K562 (cell line): ENCODE data around the gene CTSV. TPM values are rescaled to one million over a fixed set of nuclear protein-coding genes. Genes with fewer than 3 reads are reported as not detected.
A peak's percentile ranks its signal among the peaks of the same experiment; 100 is the strongest.

ENCODE experiments used
- ARID3B ChIP-seq: fragments of 250-450 bp; sonication (Bioruptor Pico); IDR thresholded peaks from 2 replicates; pipeline ENCODE4 v1.4.0; 2020; ENCODE audit warnings: borderline replicate concordance
- CGGBP1 ChIP-seq: fragments of 250-450 bp; sonication (Bioruptor Pico); IDR thresholded peaks from 2 replicates; pipeline ENCODE4 v1.9.0; 2021; ENCODE audit warnings: mild to moderate bottlenecking
- COPS2 ChIP-seq: fragments of 450-650 bp; conservative IDR thresholded peaks from 2 replicates; pipeline ENCODE4 v1.6.1; 2016; ENCODE audit warnings: mild to moderate bottlenecking, moderate library complexity
- KDM1A ChIP-seq, 2 experiments: fragments of 450-650 bp; IDR thresholded peaks; 2 replicates each; pipeline ENCODE4 v1.6.1; 2016; ENCODE audit warnings: mild to moderate bottlenecking in 2 of 2
- NFE2L1 ChIP-seq: fragments of 450-650 bp; IDR thresholded peaks from 2 replicates; pipeline ENCODE4 v1.6.1; 2016; ENCODE audit warnings: missing genetic modification characterization, low read depth, mild to moderate bottlenecking, missing compliant biosample characterization, moderate library complexity, borderline replicate concordance
- RAD51 ChIP-seq: fragments of 450-650 bp; IDR thresholded peaks from 2 replicates; pipeline ENCODE4 v1.7.1; 2016; ENCODE audit warnings: low read depth, mild to moderate bottlenecking, borderline replicate concordance
- SMAD2 ChIP-seq: fragments of 150-350 bp; IDR thresholded peaks from 2 replicates; pipeline ENCODE4 v1.6.1; 2014; ENCODE audit warnings: low read depth, mild to moderate bottlenecking, low read length
- STAT6 ChIP-seq: sonication (generic); formaldehyde crosslinking; IDR thresholded peaks from 2 replicates; pipeline ENCODE4 v1.8.1; 2023; ENCODE audit warnings: mild to moderate bottlenecking, missing genetic modification reagents
- TAF1 ChIP-seq: IDR thresholded peaks from 2 replicates; pipeline ENCODE4 v1.6.1; 2011; ENCODE audit warnings: mild to moderate bottlenecking, low read length, moderate library complexity; ENCODE audit not compliant: insufficient read depth, control insufficient read depth, severe bottlenecking; ENCODE audit errors: extremely low read depth
- ZNF232 ChIP-seq: sonication (generic); formaldehyde crosslinking; IDR thresholded peaks from 2 replicates; pipeline ENCODE4 v1.8.0; 2022; ENCODE audit warnings: mild to moderate bottlenecking, missing genetic modification reagents
- ZNF644 ChIP-seq: fragments of 200-800 bp; sonication (Bioruptor generic); IDR thresholded peaks from 2 replicates; pipeline ENCODE4 v1.6.1; 2016; ENCODE audit warnings: low read depth, missing genetic modification characterization, missing compliant biosample characterization
- polyA plus RNA-seq, 8 experiments: library from polyadenylated mRNA; depleted of rRNA in 4 of 8; stranded (reverse) in 5 of 8; unstranded in 3 of 8; fragments of >200 nt; fragmentation: Nextera tagmentation in 2 of 8; fragmentation: Illumina TruSeq in 1 of 8; extraction: Ambion mirVana in 2 of 8; extraction: Trizol in 1 of 8; gene quantifications; 2 replicates each; pipeline versions ENCODE4 v1.2.1 to v1.2.3, GENCODE V29; 2011 to 2014; ENCODE audit warnings: inconsistent platforms in 1 of 8, missing spikeins in 1 of 8
- total RNA-seq, 7 experiments: library from RNA; depleted of rRNA in 6 of 7; stranded (reverse); fragments of >200 nt in 6 of 7; fragmentation: Illumina TruSeq in 2 of 7; extraction: Trizol in 2 of 7; gene quantifications; 2 replicates each; pipeline versions ENCODE4 v1.2.1 to v1.2.3, GENCODE V29; 2011 to 2021; ENCODE audit warnings: low replicate concordance in 1 of 7
- TF ChIP-seq, protein P1 (sequence below): fragments of 250-450 bp; sonication (Bioruptor Pico); IDR thresholded peaks from 2 replicates; pipeline ENCODE4 v1.8.0; 2022; ENCODE audit warnings: inconsistent platforms, mild to moderate bottlenecking, moderate library complexity, borderline replicate concordance
- TF ChIP-seq, protein P2 (sequence below): fragments of 200-800 bp; sonication (Bioruptor generic); IDR thresholded peaks from 2 replicates; pipeline ENCODE4 v1.6.1; 2017; ENCODE audit warnings: missing genetic modification characterization, missing compliant biosample characterization
- TF ChIP-seq, protein P3 (sequence below): sonication (generic); formaldehyde crosslinking; IDR thresholded peaks from 2 replicates; pipeline ENCODE4 v1.8.0; 2022; ENCODE audit warnings: mild to moderate bottlenecking, low read depth, missing genetic modification reagents

CTSV gene
- total and polyA plus RNA-seq, 9 of the 15 experiments (the other 6 are each of a cell fraction or from before 2014, with no cell fraction given) = 0.06 to 0.39 (median 0.16) TPM; not detected in 3

DNA sequence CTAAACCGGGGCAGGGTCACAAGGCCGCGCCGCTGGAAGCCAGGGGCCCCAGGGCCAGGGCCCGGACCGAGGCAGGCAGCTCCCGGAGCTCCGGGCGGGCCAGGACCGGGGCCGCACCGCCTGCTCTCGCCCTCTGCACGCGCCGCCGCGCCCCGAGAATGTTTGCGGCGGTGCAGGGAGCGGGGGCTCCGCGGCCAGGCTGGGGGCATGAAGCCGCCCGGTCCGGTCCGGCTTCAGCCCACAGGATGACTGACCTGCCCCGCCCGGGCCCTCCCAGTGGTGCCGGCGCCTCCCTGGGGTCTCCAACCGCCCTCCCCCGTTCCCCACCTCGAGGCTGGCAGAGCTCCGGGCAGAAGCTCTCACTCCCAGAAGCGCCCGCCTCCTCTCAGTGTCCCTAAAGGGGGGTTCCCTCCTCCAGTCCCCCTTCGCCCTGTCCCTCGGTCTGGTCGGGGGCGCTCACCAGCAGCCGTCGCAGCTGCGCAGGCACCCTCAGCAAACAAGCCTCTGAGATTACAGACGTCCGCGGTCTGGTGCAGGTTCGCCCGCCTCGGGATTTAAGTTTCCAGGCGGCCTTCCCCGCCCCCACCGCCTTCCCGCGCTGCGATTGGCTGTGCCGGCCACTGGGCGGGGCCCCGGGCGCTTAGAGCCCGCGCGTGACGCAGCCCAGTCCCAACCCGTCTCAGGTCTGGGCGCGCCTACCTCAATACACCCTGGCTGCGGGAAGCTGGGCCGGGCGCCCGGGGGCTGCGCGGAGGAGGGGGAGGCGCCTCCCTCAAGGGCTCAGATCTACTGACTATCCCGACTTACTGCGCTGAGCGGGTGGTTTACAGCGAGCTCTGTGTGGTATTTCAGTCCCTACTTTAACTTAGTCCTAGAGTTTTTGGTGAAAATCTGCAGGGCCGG is at the start of gene CTSV (continued):
- no peak for TF ChIP-seq ZNF644 (tag)
- no peak for TF ChIP-seq ZNF232 (CRISPR knock-in tag)
- TF ChIP-seq STAT6 = no peak
- no peak for TF ChIP-seq NFE2L1
- no peak for TF ChIP-seq CGGBP1
- TF ChIP-seq TAF1 = no peak
- TF ChIP-seq SMAD2 = no peak
- no peak for TF ChIP-seq ARID3B (CRISPR knock-in tag)
- TF ChIP-seq, protein P1, sequence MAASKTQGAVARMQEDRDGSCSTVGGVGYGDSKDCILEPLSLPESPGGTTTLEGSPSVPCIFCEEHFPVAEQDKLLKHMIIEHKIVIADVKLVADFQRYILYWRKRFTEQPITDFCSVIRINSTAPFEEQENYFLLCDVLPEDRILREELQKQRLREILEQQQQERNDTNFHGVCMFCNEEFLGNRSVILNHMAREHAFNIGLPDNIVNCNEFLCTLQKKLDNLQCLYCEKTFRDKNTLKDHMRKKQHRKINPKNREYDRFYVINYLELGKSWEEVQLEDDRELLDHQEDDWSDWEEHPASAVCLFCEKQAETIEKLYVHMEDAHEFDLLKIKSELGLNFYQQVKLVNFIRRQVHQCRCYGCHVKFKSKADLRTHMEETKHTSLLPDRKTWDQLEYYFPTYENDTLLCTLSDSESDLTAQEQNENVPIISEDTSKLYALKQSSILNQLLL (CRISPR knock-in tag) = no peak
- no peak for TF ChIP-seq COPS2
- no peak for TF ChIP-seq RAD51
- TF ChIP-seq, protein P2, sequence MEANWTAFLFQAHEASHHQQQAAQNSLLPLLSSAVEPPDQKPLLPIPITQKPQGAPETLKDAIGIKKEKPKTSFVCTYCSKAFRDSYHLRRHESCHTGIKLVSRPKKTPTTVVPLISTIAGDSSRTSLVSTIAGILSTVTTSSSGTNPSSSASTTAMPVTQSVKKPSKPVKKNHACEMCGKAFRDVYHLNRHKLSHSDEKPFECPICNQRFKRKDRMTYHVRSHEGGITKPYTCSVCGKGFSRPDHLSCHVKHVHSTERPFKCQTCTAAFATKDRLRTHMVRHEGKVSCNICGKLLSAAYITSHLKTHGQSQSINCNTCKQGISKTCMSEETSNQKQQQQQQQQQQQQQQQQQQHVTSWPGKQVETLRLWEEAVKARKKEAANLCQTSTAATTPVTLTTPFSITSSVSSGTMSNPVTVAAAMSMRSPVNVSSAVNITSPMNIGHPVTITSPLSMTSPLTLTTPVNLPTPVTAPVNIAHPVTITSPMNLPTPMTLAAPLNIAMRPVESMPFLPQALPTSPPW (CRISPR knock-in tag) = peak; percentile 74
- peak in 1 of 2 experiments; percentile 7; a peak in 1 of 4 replicates for TF ChIP-seq KDM1A (IDR thresholded peaks at IDR 0.05)
- TF ChIP-seq, protein P3, sequence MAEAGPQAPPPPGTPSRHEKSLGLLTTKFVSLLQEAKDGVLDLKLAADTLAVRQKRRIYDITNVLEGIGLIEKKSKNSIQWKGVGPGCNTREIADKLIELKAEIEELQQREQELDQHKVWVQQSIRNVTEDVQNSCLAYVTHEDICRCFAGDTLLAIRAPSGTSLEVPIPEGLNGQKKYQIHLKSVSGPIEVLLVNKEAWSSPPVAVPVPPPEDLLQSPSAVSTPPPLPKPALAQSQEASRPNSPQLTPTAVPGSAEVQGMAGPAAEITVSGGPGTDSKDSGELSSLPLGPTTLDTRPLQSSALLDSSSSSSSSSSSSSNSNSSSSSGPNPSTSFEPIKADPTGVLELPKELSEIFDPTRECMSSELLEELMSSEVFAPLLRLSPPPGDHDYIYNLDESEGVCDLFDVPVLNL (CRISPR knock-in tag) = peak; percentile 50; the same call in 1 of the 2 replicates
